Cardiac muscle cell (in vitro differentiated cells and primary cell): ENCODE results near the gene LPAR1. TPM values are rescaled to one million over a fixed set of nuclear protein-coding genes. Genes with fewer than 3 reads are reported as not detected.
A peak's percentile ranks its signal among the peaks of the same experiment; 100 is the strongest.
"Not testable (repeated sequence)": the region's sequence is repeated elsewhere in the genome, so short reads cannot be mapped to it uniquely, and the experiment has no call there.

Experiments
- DNase-seq, 2 donors: peaks; one replicate each; pipeline versions ENCODE4 v3.0.0 to v3.0.0-alpha.2; 2010 to 2017; ENCODE audit warnings: low read depth in 1 of 2, low spot score in 1 of 2
- H3K27ac ChIP-seq: fragments of 200-600 bp; sonication (generic); 2 replicates; pipeline ENCODE4 v1.5.1; 2016
- H3K27me3 ChIP-seq: fragments of 200-600 bp; sonication (generic); 2 replicates; pipeline ENCODE4 v1.6.0; 2016; ENCODE audit warnings: control low read depth
- H3K36me3 ChIP-seq: fragments of 200-600 bp; sonication (generic); 2 replicates; pipeline ENCODE4 v1.5.1; 2016; ENCODE audit warnings: control low read depth
- H3K4me1 ChIP-seq: fragments of 200-600 bp; sonication (generic); 2 replicates; pipeline ENCODE4 v1.8.1; 2017; ENCODE audit warnings: low read depth, mild to moderate bottlenecking, mixed run types
- H3K4me3 ChIP-seq: fragments of 200-600 bp; sonication (generic); 2 replicates; pipeline ENCODE4 v1.5.1; 2016; ENCODE audit warnings: mild to moderate bottlenecking
- H3K9me3 ChIP-seq: fragments of 200-600 bp; sonication (generic); 2 replicates; pipeline ENCODE4 v1.5.1; 2017; ENCODE audit warnings: low read depth, mild to moderate bottlenecking, control low read depth
- polyA plus RNA-seq: library from polyadenylated mRNA; unstranded; fragments of >200 nt; fragmentation: Nextera tagmentation; extraction: Ambion mirVana; gene quantifications from 2 replicates; pipeline ENCODE4 v1.2.1, GENCODE V29; 2016
- total RNA-seq: library from RNA; depleted of rRNA; stranded (reverse); fragments of >200 nt; gene quantifications from 2 replicates; pipeline ENCODE4 v1.2.3, GENCODE V29; 2016
- TF ChIP-seq, protein P1 (sequence below): IDR thresholded peaks from 2 replicates; pipeline ENCODE4 v1.5.1; 2012; ENCODE audit warnings: low read depth, mild to moderate bottlenecking, low read length

The LPAR1 gene
- total and polyA plus RNA-seq, 2 experiments from 2014 or later: 0.77 to 1.9 TPM

DNA sequence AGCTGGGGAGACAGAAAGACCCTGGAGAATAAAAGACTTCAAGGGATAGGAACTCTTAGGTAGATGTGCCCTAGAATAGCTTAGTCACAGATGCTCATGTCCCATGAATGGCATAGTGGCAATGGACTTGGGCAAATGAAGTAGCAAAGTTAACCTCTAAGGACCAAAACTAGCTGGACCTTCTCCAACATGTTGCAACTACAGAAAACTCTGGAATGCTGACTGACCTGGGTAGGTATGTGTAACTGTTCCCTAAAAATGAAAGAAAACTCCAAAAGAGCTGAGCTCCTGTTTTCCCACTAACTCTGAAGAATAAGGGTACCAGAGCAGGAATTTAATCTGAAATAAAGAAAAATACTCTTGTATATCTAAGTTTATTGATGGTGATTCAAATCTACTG, 12.5 kb upstream of the LPAR1 start:
- DNase-seq: peak in 1 of 2 donors; percentile 53
- Histone ChIP-seq H3K9me3 (no peaks in the 10 kb centered on the region), H3K36me3 (no peaks in the 10 kb centered on the region), H3K4me3 (no peak overlapping the region), H3K27me3 (no peaks in the 10 kb centered on the region), H3K27ac (no peak overlapping the region), H3K4me1 (no peaks in the 10 kb centered on the region)
- TF ChIP-seq, protein P1, sequence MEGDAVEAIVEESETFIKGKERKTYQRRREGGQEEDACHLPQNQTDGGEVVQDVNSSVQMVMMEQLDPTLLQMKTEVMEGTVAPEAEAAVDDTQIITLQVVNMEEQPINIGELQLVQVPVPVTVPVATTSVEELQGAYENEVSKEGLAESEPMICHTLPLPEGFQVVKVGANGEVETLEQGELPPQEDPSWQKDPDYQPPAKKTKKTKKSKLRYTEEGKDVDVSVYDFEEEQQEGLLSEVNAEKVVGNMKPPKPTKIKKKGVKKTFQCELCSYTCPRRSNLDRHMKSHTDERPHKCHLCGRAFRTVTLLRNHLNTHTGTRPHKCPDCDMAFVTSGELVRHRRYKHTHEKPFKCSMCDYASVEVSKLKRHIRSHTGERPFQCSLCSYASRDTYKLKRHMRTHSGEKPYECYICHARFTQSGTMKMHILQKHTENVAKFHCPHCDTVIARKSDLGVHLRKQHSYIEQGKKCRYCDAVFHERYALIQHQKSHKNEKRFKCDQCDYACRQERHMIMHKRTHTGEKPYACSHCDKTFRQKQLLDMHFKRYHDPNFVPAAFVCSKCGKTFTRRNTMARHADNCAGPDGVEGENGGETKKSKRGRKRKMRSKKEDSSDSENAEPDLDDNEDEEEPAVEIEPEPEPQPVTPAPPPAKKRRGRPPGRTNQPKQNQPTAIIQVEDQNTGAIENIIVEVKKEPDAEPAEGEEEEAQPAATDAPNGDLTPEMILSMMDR: no peak

DNA sequence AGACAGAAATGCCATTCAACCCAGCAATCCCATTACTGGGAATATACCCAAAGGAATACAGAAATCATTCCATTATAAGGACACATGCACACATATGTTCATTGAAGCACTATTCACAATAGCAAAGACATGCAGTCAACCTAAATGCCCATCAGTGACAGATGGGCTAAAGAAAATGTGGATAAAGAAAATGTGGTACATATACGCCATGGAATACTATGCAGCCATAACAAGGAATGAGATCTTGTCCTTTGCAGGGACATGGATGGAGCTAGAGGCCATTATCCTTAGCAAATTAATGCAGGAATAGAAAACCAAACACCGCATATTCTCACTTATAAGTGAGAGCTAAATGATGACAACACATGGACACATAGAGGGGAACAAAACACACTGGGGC, 9.0 kb upstream of the LPAR1 start:
- not testable (repeated sequence) for H3K4me3 ChIP-seq, H3K27me3 ChIP-seq, H3K4me1 ChIP-seq, H3K9me3 ChIP-seq, H3K36me3 ChIP-seq, H3K27ac ChIP-seq, DNase-seq

DNA sequence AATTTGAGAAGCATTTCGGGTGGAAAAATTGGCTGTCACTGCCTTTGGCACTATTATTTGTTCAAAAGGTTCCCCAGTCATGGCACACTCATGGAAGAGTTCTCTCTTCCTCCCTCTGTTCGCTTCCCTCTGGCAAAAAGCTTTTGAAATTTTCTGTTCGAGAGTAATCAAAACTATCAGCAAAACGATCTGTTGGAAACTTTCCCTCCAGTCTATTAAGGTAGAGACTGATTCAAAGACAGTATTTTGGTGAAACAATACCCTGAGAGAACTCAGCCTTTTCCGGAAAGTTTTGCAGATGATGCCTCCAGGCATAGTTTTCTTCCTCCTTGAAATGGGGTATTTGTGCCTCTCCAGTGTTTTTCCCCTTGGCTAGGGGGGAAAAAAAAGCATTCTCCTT, 3.6 kb upstream of the LPAR1 start:
- H3K27ac ChIP-seq: no peak overlapping the region
- H3K36me3 ChIP-seq: no peaks in the 10 kb centered on the region
- TF ChIP-seq, protein P1: no peak
- peaks cover 51% of the 10 kb centered on the region for H3K27me3 ChIP-seq
- no peaks in the 10 kb centered on the region for H3K9me3 ChIP-seq
- H3K4me1 ChIP-seq: no peaks in the 10 kb centered on the region
- no peak overlapping the region for H3K4me3 ChIP-seq
- DNase-seq: no peak

DNA sequence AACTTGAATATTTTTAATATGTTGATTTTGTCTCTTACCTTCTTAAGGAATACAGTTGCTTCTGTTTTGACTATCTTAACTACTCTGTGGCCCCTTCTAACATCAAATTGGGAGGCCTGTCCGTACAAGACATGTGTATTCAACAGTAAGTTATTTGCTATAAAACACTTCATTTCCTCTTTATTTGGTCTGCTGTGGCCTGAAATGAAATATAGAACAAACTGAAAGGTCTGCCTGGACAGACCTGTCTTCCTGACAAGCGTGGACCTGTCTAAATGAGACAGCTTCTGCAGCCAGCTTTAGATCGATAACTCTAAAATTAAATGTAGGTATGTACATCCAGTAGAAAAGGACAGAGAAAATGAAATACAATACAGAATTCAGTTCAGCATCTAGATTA, 2.2 kb upstream of the LPAR1 start:
- Histone ChIP-seq H3K27ac (no peak overlapping the region), H3K9me3 (no peaks in the 10 kb centered on the region), H3K4me3 (no peak overlapping the region), H3K36me3 (no peaks in the 10 kb centered on the region), H3K27me3 (peaks cover 65% of the 10 kb centered on the region), H3K4me1 (no peaks in the 10 kb centered on the region)
- no peak for DNase-seq
- TF ChIP-seq, protein P1: no peak

DNA sequence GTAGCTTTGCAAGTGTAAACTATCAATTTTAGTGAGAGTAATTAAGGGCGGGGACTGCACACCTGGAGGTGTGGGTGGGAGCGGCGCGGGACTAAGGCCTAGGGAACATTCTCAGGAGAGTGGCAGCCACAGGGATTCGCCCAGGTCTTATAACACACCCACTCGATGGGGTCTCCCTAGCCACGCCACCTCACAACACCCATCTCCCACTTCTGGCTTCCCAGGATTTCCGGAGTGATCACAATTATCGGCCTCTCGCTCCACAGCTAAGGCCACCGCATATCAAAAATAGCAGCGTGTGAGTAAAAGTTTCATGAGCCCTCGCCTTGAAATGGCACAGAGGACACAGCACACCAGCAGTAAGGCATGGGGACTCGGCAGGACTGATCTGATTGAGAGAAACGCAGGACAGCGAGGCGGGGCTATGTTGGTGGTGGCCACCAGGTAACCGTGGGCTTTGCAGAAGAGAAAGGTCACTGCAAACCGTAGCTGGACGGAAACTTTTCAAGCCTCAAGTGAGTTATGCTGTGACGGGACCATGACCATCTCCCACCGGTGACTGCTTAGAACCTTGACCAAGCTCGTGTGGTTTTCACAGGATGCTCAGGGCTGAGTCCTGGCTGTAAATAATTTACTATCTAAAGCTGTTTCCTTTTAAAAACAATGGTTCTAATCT, 1.1 kb upstream of the LPAR1 start:
- H3K4me1 ChIP-seq: no peaks in the 10 kb centered on the region
- H3K4me3 ChIP-seq: no peak overlapping the region
- no peaks in the 10 kb centered on the region for H3K9me3 ChIP-seq
- no peak overlapping the region for H3K27ac ChIP-seq
- H3K36me3 ChIP-seq: no peaks in the 10 kb centered on the region
- TF ChIP-seq, protein P1: no peak
- H3K27me3 ChIP-seq: peaks cover 74% of the 10 kb centered on the region
- DNase-seq: no peak

DNA sequence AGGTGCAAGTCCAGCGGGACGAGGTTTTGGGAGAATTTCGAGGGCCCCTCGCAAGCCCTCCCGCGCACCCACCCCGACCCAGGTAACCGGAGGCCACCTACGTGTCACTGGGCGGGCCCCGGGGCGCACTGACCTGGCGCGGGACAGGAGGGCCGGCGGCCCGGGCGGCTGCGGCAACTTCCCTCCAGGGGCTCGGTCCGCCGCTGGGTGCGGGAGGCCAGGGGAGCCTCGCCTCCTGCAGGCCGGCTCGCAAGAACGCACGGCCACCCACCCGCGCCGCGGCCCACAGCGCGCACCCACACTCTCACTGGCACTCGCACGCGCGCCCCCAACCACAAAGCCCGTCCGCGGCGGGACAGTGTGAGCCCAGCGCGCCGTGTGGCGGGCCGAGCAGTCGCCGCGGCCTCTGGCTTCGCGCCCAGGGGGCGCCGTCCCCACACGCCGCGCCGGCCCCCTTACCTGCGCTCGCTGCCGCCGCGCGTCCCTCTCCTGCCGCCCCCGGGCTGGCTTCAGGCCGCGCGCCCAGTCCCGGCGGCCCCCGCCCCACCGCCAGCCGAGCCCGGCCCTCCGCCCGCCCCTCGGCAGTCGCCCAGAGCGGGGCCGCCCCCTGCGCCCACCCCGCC, 451 bp downstream of the LPAR1 start:
- no peak overlapping the region for H3K27ac ChIP-seq
- peak; percentile 57 to 81 for DNase-seq

More for the DNA sequence above, 451 bp downstream of the LPAR1 start:
- no peaks in the 10 kb centered on the region for H3K9me3 ChIP-seq
- TF ChIP-seq, protein P1: peak; percentile 20
- H3K4me1 ChIP-seq: no peaks in the 10 kb centered on the region
- H3K4me3 ChIP-seq: peak overlapping the region; percentile 55
- H3K36me3 ChIP-seq: no peaks in the 10 kb centered on the region
- H3K27me3 ChIP-seq: peaks cover 80% of the 10 kb centered on the region
